ENCODE measurements around the gene PTGES. TPM values are rescaled to one million over a fixed set of nuclear protein-coding genes. Genes with fewer than 3 reads are reported as not detected.

Gene PTGES
- total and polyA plus RNA-seq, 10 of the 15 experiments (the other 5 are each of a cell fraction or from before 2014, with no cell fraction given) = 0.57 TPM; not detected in 9

DNA sequence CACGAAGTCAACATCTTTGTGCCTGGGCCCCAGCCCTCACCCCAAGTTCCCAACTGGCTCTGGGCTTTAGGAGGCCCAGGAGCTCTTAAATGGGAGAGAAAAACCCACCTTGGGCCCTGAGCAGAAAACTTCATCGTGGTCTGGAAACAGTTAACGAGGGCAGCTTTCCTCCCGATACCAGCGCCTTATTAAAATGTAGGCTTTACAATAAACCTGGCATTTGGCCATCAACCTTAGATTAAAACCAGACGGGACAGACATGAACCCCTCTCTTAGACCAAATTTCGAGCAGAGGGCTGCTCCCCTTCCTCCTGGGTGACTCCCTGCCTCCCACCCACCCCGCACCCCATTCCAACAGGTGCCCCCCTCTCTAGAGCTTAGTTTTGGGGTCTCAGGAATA lies 48.0 kb downstream of the PTGES start:
- 29% methylated on average over 8 of the region's 8 CpGs for WGBS (ENCODE audit: insufficient coverage, insufficient replicate concordance, low lambda C conversion rate, missing lambda C conversion rate)
- ChIA-PET POLR2A (no interaction called here), CTCF (no interaction called here), SMC1A (ENCODE audit: uncharacterized antibody, unreplicated experiment) (no interaction called here), RAD21 (ENCODE audit: unreplicated experiment) (no interaction called here)
- ATAC-seq (no peak), DNase-seq (ENCODE audit: low read depth, low spot score) (no peak), FAIRE-seq (no peak)
- Histone ChIP-seq H3K9ac (ENCODE audit: control insufficient read depth, insufficient read depth, low read length) (no peak overlapping the region), H2AFZ (ENCODE audit: control insufficient read depth, low read depth, low read length) (no peak overlapping the region), H3K27ac (ENCODE audit: control insufficient read depth, insufficient read depth) (no peak overlapping the region), H3K4me3 (no peak overlapping the region), H3K36me3 (ENCODE audit: control insufficient read depth in 2 of 2, insufficient read depth in 2 of 2, low read length in 1 of 2) (no peaks in the 10 kb centered on the region), H3K4me2 (ENCODE audit: control insufficient read depth, insufficient read depth) (no peak overlapping the region), H3K27me3 (replicated peaks in 1 of 2; ENCODE audit: control insufficient read depth in 2 of 2, insufficient read depth in 2 of 2, low read length in 1 of 2) (no peaks in the 10 kb centered on the region; a peak in 2 of 4 replicates), H3K79me2 (ENCODE audit: control insufficient read depth, insufficient read depth, low read length) (no peaks in the 10 kb centered on the region), H3K4me1 (ENCODE audit: control insufficient read depth, insufficient read depth, low read length) (no peaks in the 10 kb centered on the region), H3K9me3 (replicated peaks; ENCODE audit: control insufficient read depth, insufficient read depth, low read length) (no peaks in the 10 kb centered on the region), H4K20me1 (ENCODE audit: control insufficient read depth, insufficient read depth) (no peaks in the 10 kb centered on the region)
- no TSS peak for BruUV-seq (replicated peaks)
- intact Hi-C loops (cut with micrococcal nuclease; ENCODE audit: unreplicated experiment) = no loop called here
- in situ Hi-C loops (cut with MboI) = no loop called here
- TF ChIP-seq BACH1 (IDR thresholded peaks at IDR 0.05; ENCODE audit: borderline replicate concordance) = no peak
- no peak for TF ChIP-seq ZNF687 (IDR thresholded peaks at IDR 0.05)
- TF ChIP-seq RUNX3 (IDR thresholded peaks at IDR 0.05; ENCODE audit: low read length) = no peak
- no peak for TF ChIP-seq HDGF (IDR thresholded peaks at IDR 0.05)
- no peak for TF ChIP-seq ZBED1 (IDR thresholded peaks at IDR 0.05; ENCODE audit: borderline replicate concordance)
- TF ChIP-seq, protein P1, sequence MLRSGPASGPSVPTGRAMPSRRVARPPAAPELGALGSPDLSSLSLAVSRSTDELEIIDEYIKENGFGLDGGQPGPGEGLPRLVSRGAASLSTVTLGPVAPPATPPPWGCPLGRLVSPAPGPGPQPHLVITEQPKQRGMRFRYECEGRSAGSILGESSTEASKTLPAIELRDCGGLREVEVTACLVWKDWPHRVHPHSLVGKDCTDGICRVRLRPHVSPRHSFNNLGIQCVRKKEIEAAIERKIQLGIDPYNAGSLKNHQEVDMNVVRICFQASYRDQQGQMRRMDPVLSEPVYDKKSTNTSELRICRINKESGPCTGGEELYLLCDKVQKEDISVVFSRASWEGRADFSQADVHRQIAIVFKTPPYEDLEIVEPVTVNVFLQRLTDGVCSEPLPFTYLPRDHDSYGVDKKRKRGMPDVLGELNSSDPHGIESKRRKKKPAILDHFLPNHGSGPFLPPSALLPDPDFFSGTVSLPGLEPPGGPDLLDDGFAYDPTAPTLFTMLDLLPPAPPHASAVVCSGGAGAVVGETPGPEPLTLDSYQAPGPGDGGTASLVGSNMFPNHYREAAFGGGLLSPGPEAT (IDR thresholded peaks at IDR 0.05; ENCODE audit: low read depth) = no peak
- TF ChIP-seq RBBP5 (conservative IDR thresholded peaks at IDR 0.05) = no peak
- TF ChIP-seq BMI1 (IDR thresholded peaks at IDR 0.05; ENCODE audit: borderline replicate concordance) = no peak
- no peak for TF ChIP-seq ESRRA (IDR thresholded peaks at IDR 0.05; ENCODE audit: low read length)
- no peak for TF ChIP-seq RAD21 (IDR thresholded peaks at IDR 0.05; ENCODE audit: insufficient read depth, low read depth, low read length)
- TF ChIP-seq MTA3 (IDR thresholded peaks at IDR 0.05; ENCODE audit: borderline replicate concordance, low read length) = no peak
- TF ChIP-seq REST (IDR thresholded peaks at IDR 0.05; ENCODE audit: low read depth, low read length) = no peak
- TF ChIP-seq RAD51 (IDR thresholded peaks at IDR 0.05) = no peak
- no peak for TF ChIP-seq GATAD2B (conservative IDR thresholded peaks at IDR 0.05; ENCODE audit: low read depth)
- TF ChIP-seq IRF5 (IDR thresholded peaks at IDR 0.05; ENCODE audit: borderline replicate concordance) = no peak
- no peak for TF ChIP-seq EGR1 (IDR thresholded peaks at IDR 0.05; ENCODE audit: borderline replicate concordance in 1 of 2, low read depth in 2 of 2, low read length in 2 of 2)

All from GM12878 (cell line).